ENCODE results near the gene KLF7.

Gene KLF7

GRCh38 chr2:207166349-207167098 is 776 bp upstream of the KLF7 start:
- DNase-seq, result peak; percentile 78

GRCh38 chr2:207166039-207166348 is 246 bp upstream of the KLF7 start:
- DNase-seq, result peak; percentile 99

- DNase-seq, result peak; percentile 50
Measured at GRCh38 chr2:207164006-207164831, 1.5 kb downstream of the KLF7 start.

GRCh38 chr2:207163756-207164005 is 2.1 kb downstream of the KLF7 start:
- no peak for DNase-seq

GRCh38 chr2:207163053-207163755 is 2.5 kb downstream of the KLF7 start:
- DNase-seq, result no peak

GRCh38 chr2:207162316-207162715 is 3.4 kb downstream of the KLF7 start:
- DNase-seq, result no peak

GRCh38 chr2:207161247-207162123 is 4.3 kb downstream of the KLF7 start:
- DNase-seq, result no peak

- DNase-seq, result no peak
Measured at GRCh38 chr2:207160115-207160514, 5.6 kb downstream of the KLF7 start.

GRCh38 chr2:207159002-207159401 is 6.7 kb downstream of the KLF7 start:
- no peak for DNase-seq

GRCh38 chr2:207157731-207158130 is 8.0 kb downstream of the KLF7 start:
- no peak for DNase-seq

- no peak for DNase-seq
Measured at GRCh38 chr2:207157162-207157481, 8.6 kb downstream of the KLF7 start.

GRCh38 chr2:207156451-207157161 is 9.1 kb downstream of the KLF7 start:
- no peak for DNase-seq

GRCh38 chr2:207155516-207156444 is 10.0 kb downstream of the KLF7 start:
- no peak for DNase-seq

GRCh38 chr2:207154556-207155510 is 10.9 kb downstream of the KLF7 start:
- DNase-seq, result no peak

GRCh38 chr2:207153266-207153975 is 12.3 kb downstream of the KLF7 start:
- DNase-seq, result no peak

GRCh38 chr2:207151048-207151447 is 14.7 kb downstream of the KLF7 start:
- DNase-seq, result no peak

GRCh38 chr2:207150284-207150683 is 15.5 kb downstream of the KLF7 start:
- DNase-seq, result no peak

GRCh38 chr2:207149249-207150213 is 16.2 kb downstream of the KLF7 start:
- DNase-seq, result no peak

Measured in CD4-positive, alpha-beta T cell treated with Interferon gamma for 1 hour (primary cell).